H9 (cell line): ENCODE measurements around the gene TFF3. TPM values are rescaled to one million over a fixed set of nuclear protein-coding genes. Genes with fewer than 3 reads are reported as not detected.

Source experiments
- DNase-seq: peaks from one replicate; pipeline ENCODE4 v3.0.0-alpha.2; 2017
- H2AFZ ChIP-seq: one replicate; pipeline ENCODE4 v1.6.1; 2013; ENCODE audit warnings: mild to moderate bottlenecking, low read length, control low read depth, moderate library complexity
- H2AK5ac ChIP-seq: 2 replicates; pipeline ENCODE4 v1.6.1; 2013; ENCODE audit warnings: low read length, control low read depth, mixed read lengths; ENCODE audit not compliant: insufficient read length
- H2BK120ac ChIP-seq: one replicate; pipeline ENCODE4 v1.6.1; 2013; ENCODE audit warnings: low read depth, mild to moderate bottlenecking, low read length, control low read depth, inconsistent platforms; ENCODE audit not compliant: poor library complexity, severe bottlenecking
- H2BK12ac ChIP-seq: 2 replicates; pipeline ENCODE4 v1.6.1; 2013; ENCODE audit warnings: low read length, control low read depth, mixed read lengths, low read depth; ENCODE audit not compliant: insufficient read length
- H2BK15ac ChIP-seq: 2 replicates; pipeline ENCODE4 v1.6.1; 2013; ENCODE audit warnings: low read depth, low read length, control low read depth
- H2BK20ac ChIP-seq: one replicate; pipeline ENCODE4 v1.6.1; 2013; ENCODE audit warnings: low read depth, mild to moderate bottlenecking, low read length, control low read depth, inconsistent platforms; ENCODE audit not compliant: poor library complexity, severe bottlenecking
- H2BK5ac ChIP-seq: 2 replicates; pipeline ENCODE4 v1.6.1; 2013; ENCODE audit warnings: low read length, control low read depth, mixed read lengths; ENCODE audit not compliant: insufficient read length
- H3K14ac ChIP-seq: 2 replicates; pipeline ENCODE4 v1.6.1; 2013; ENCODE audit warnings: low read length, control low read depth; ENCODE audit not compliant: insufficient read depth
- H3K18ac ChIP-seq: 2 replicates; pipeline ENCODE4 v1.6.1; 2013; ENCODE audit warnings: low read depth, mild to moderate bottlenecking, mixed read lengths, low read length, control low read depth; ENCODE audit not compliant: insufficient read length
- H3K23ac ChIP-seq: 2 replicates; pipeline ENCODE4 v1.6.1; 2013; ENCODE audit warnings: low read length, control low read depth, mixed read lengths, low read depth; ENCODE audit not compliant: insufficient read length
- H3K23me2 ChIP-seq: 2 replicates; pipeline ENCODE4 v1.6.1; 2013; ENCODE audit warnings: low read depth, mild to moderate bottlenecking, mixed read lengths, low read length, control low read depth; ENCODE audit not compliant: insufficient read length, poor library complexity, severe bottlenecking
- H3K27ac ChIP-seq: 2 replicates; pipeline ENCODE4 v1.5.1; 2013; ENCODE audit warnings: low read length, control low read depth, mixed read lengths, low read depth; ENCODE audit not compliant: insufficient read length
- H3K27me3 ChIP-seq: 2 replicates; pipeline ENCODE4 v1.6.1; 2013; ENCODE audit warnings: low read length, control low read depth, inconsistent platforms; ENCODE audit not compliant: insufficient read depth
- H3K4ac ChIP-seq: 2 replicates; pipeline ENCODE4 v1.6.1; 2013; ENCODE audit warnings: low read depth, mild to moderate bottlenecking, control low read depth, inconsistent platforms, low read length, moderate library complexity
- H3K4me1 ChIP-seq: 2 replicates; pipeline ENCODE4 v1.6.1; 2013; ENCODE audit warnings: low read length, control low read depth, inconsistent platforms; ENCODE audit not compliant: insufficient read depth
- H3K4me2 ChIP-seq: 2 replicates; pipeline ENCODE4 v1.6.1; 2013; ENCODE audit warnings: low read length, control low read depth, mixed read lengths; ENCODE audit not compliant: insufficient read length, insufficient read depth
- H3K56ac ChIP-seq: 2 replicates; pipeline ENCODE4 v1.6.1; 2013; ENCODE audit warnings: low read depth, mild to moderate bottlenecking, mixed read lengths, low read length, control low read depth; ENCODE audit not compliant: insufficient read length
- H3K79me1 ChIP-seq: 2 replicates; pipeline ENCODE4 v1.6.1; 2013; ENCODE audit warnings: low read depth, mild to moderate bottlenecking, moderate library complexity, low read length, control low read depth, inconsistent platforms; ENCODE audit not compliant: insufficient read depth, poor library complexity, severe bottlenecking
- H3K79me2 ChIP-seq: 2 replicates; pipeline ENCODE4 v1.6.1; 2013; ENCODE audit warnings: low read length, control low read depth, inconsistent platforms; ENCODE audit not compliant: insufficient read depth
- H3K9ac ChIP-seq: 2 replicates; pipeline ENCODE4 v1.6.1; 2013; ENCODE audit warnings: low read length, control low read depth, mixed read lengths; ENCODE audit not compliant: insufficient read length; ENCODE audit errors: extremely low read depth
- H3K9me3 ChIP-seq: one replicate; pipeline ENCODE4 v1.6.1; 2013; ENCODE audit warnings: low read depth, low read length, inconsistent platforms; ENCODE audit not compliant: control insufficient read depth
- H3T11ph ChIP-seq: one replicate; pipeline ENCODE4 v1.6.1; 2013; ENCODE audit warnings: mild to moderate bottlenecking, low read length, control low read depth, inconsistent platforms
- H4K20me1 ChIP-seq: one replicate; pipeline ENCODE4 v1.6.1; 2013; ENCODE audit not compliant: control insufficient read depth, insufficient read length, insufficient read depth
- H4K5ac ChIP-seq: 2 replicates; pipeline ENCODE4 v1.6.1; 2013; ENCODE audit warnings: low read depth, mild to moderate bottlenecking, mixed read lengths, low read length, control low read depth; ENCODE audit not compliant: insufficient read length
- H4K8ac ChIP-seq: replicated peaks from 2 replicates; pipeline ENCODE4 v1.6.1; 2013; ENCODE audit warnings: low read length, control low read depth, mixed read lengths, low read depth; ENCODE audit not compliant: insufficient read length
- H4K91ac ChIP-seq: 2 replicates; pipeline ENCODE4 v1.6.1; 2013; ENCODE audit warnings: low read depth, mild to moderate bottlenecking, moderate library complexity, mixed read lengths, low read length, control low read depth; ENCODE audit not compliant: insufficient read length
- H3K27ac Mint-ChIP-seq, 3 experiments: 2 replicates in 2 of 3; 3 replicates in 1 of 3; pipeline ENCODE4 v1.8.0; 2020 to 2021; ENCODE audit warnings: mixed read lengths in 3 of 3, mild to moderate bottlenecking in 1 of 3, moderate library complexity in 1 of 3
- H3K27me3 Mint-ChIP-seq: 2 replicates; pipeline ENCODE4 v1.8.0; 2021; ENCODE audit warnings: low read depth, mild to moderate bottlenecking, moderate library complexity, mixed read lengths
- H3K36me3 Mint-ChIP-seq, 3 experiments: 2 replicates in 2 of 3; 3 replicates in 1 of 3; pipeline ENCODE4 v1.8.0; 2020 to 2021; ENCODE audit warnings: low read depth in 3 of 3, mixed read lengths in 3 of 3; ENCODE audit not compliant: insufficient read depth in 1 of 3
- H3K4me1 Mint-ChIP-seq, 2 experiments: 2 replicates each; pipeline ENCODE4 v1.8.0; 2020; ENCODE audit warnings: mixed read lengths in 2 of 2
- H3K4me3 Mint-ChIP-seq, 2 experiments: 2 replicates in 1 of 2; 3 replicates in 1 of 2; pipeline ENCODE4 v1.8.0; 2020 to 2021; ENCODE audit warnings: mild to moderate bottlenecking in 2 of 2, mixed read lengths in 2 of 2, moderate library complexity in 1 of 2
- H3K9me3 Mint-ChIP-seq, 2 experiments: 2 replicates in 1 of 2; 3 replicates in 1 of 2; pipeline ENCODE4 v1.8.0; 2020; ENCODE audit warnings: mild to moderate bottlenecking in 2 of 2, mixed read lengths in 2 of 2, moderate library complexity in 1 of 2
- CTCF ChIP-seq: fragments of 200-600 bp; sonication (generic); conservative IDR thresholded peaks from 3 replicates; pipeline ENCODE4 v1.8.0; 2021; ENCODE audit warnings: antibody characterized with exemption, mild to moderate bottlenecking
- WGBS: extraction: QIAGEN DNeasy Blood & Tissue Kit; methylation state at CpG from one replicate; pipeline ENCODE4 v1.1.7; 2013; ENCODE audit warnings: missing lambda C conversion rate, low lambda C conversion rate, mixed read lengths; ENCODE audit not compliant: insufficient read length; ENCODE audit errors: extremely low coverage; 5-methylcytosine and 5-hydroxymethylcytosine counted together
- total RNA-seq: library from RNA; stranded (reverse); gene quantifications from 2 replicates; pipeline ENCODE4 v1.2.1, GENCODE V29; 2021

The TFF3 gene
- total RNA-seq, 1 experiment from 2014 or later, result 1.5 TPM

- 0 out of 2 replicates have a peak, but pooled peaks cover 1% of the 10 kb centered on the region for H3K4me1 ChIP-seq
- no peaks in the 10 kb centered on the region for H3K23me2 ChIP-seq
- DNase-seq, result no peak
- Mint-ChIP-seq H3K4me1 (peaks cover 0 to 4% of the 10 kb centered on the region in 2 experiments; a peak in 1 of 4 replicates), H3K4me3 (no peak overlapping the region), H3K27ac (0 out of 7 replicates have a peak overlapping the region, but pooled peaks of 1 of the 3 experiments have one; percentile 60), H3K36me3 (no peaks in the 10 kb centered on the region), H3K27me3 (peaks cover 2% of the 10 kb centered on the region), H3K9me3 (no peaks in the 10 kb centered on the region)
- no peak overlapping the region for H3K23ac ChIP-seq
- no peaks in the 10 kb centered on the region for H4K20me1 ChIP-seq
- no peak overlapping the region for H3T11ph ChIP-seq
- H3K9me3 ChIP-seq, result no peaks in the 10 kb centered on the region
- no peak overlapping the region for H3K9ac ChIP-seq
- H2AK5ac ChIP-seq, result no peak overlapping the region
- no peak overlapping the region for H3K56ac ChIP-seq
- H4K8ac ChIP-seq, result no peak overlapping the region
- H3K18ac ChIP-seq, result no peak overlapping the region
- H2BK15ac ChIP-seq, result no peak overlapping the region
- H3K4me2 ChIP-seq, result no peak overlapping the region
- no peak overlapping the region for H2BK20ac ChIP-seq
- no peak for TF ChIP-seq CTCF
- H2AFZ ChIP-seq, result no peak overlapping the region
- H2BK12ac ChIP-seq, result no peak overlapping the region
- H3K79me1 ChIP-seq, result no peaks in the 10 kb centered on the region
- no peak overlapping the region for H3K27ac ChIP-seq
- H3K79me2 ChIP-seq, result no peaks in the 10 kb centered on the region
- no peak overlapping the region for H2BK120ac ChIP-seq
- no peaks in the 10 kb centered on the region for H3K27me3 ChIP-seq
- no peak overlapping the region for H3K4ac ChIP-seq
- H3K14ac ChIP-seq, result no peak overlapping the region
- H4K5ac ChIP-seq, result no peak overlapping the region
- H2BK5ac ChIP-seq, result no peak overlapping the region
- no peak overlapping the region for H4K91ac ChIP-seq
- WGBS, result no CpG with 5 or more reads among the region's 6 CpGs
These were observed 28.3 kb upstream of the TFF3 start for GRCh38 chr21:42343556-42343955.
